Fibroblast of lung (primary cell): Measurements from ENCODE around the gene CYP11A1. TPM values are rescaled to one million over a fixed set of nuclear protein-coding genes. Genes with fewer than 3 reads are reported as not detected.

ENCODE experiments used
- DNase-seq, 2 donors: peaks; one replicate each; pipeline versions ENCODE4 v3.0.0 to v3.0.0-alpha.2; 2010; ENCODE audit warnings: low read depth in 2 of 2
- H2AFZ ChIP-seq: 2 replicates; pipeline ENCODE4 v1.5.1; 2012; ENCODE audit warnings: low read length, control low read depth, inconsistent platforms
- H3K27ac ChIP-seq: 2 replicates; pipeline ENCODE4 v1.5.1; 2011; ENCODE audit warnings: low read length, control low read depth; ENCODE audit not compliant: insufficient read depth
- H3K27me3 ChIP-seq: 2 replicates; pipeline ENCODE4 v1.5.1; 2011; ENCODE audit warnings: mild to moderate bottlenecking, low read length; ENCODE audit not compliant: control insufficient read depth, insufficient read depth
- H3K36me3 ChIP-seq: 2 replicates; pipeline ENCODE4 v1.5.1; 2011; ENCODE audit warnings: low read length; ENCODE audit not compliant: control insufficient read depth, insufficient read depth
- H3K4me1 ChIP-seq: 2 replicates; pipeline ENCODE4 v1.5.1; 2011; ENCODE audit warnings: low read length; ENCODE audit not compliant: control insufficient read depth, insufficient read depth; ENCODE audit errors: extremely low read depth
- H3K4me2 ChIP-seq: 2 replicates; pipeline ENCODE4 v1.5.1; 2011; ENCODE audit warnings: low read length, control low read depth; ENCODE audit not compliant: insufficient read depth; ENCODE audit errors: extremely low read depth
- H3K4me3 ChIP-seq, 4 experiments: fragments of 200-600 bp in 1 of 4; sonication (generic) in 1 of 4; replicated peaks in 1 of 4; 2 replicates each; pipeline ENCODE4 v1.5.1; 2011 to 2016; ENCODE audit warnings: low read length in 4 of 4, low read depth in 3 of 4, mild to moderate bottlenecking in 3 of 4, control low read depth in 2 of 4, inconsistent platforms in 1 of 4, mixed read lengths in 1 of 4; ENCODE audit not compliant: insufficient read depth in 1 of 4; ENCODE audit errors: control extremely low read depth in 1 of 4
- H3K79me2 ChIP-seq: 2 replicates; pipeline ENCODE4 v1.5.1; 2012; ENCODE audit warnings: mild to moderate bottlenecking, low read length, inconsistent platforms; ENCODE audit not compliant: control insufficient read depth, insufficient read depth
- H3K9ac ChIP-seq: 2 replicates; pipeline ENCODE4 v1.5.1; 2011; ENCODE audit warnings: mild to moderate bottlenecking, low read length, control low read depth; ENCODE audit not compliant: insufficient read depth
- H3K9me3 ChIP-seq: 2 replicates; pipeline ENCODE4 v1.5.1; 2012; ENCODE audit warnings: low read depth, low read length; ENCODE audit not compliant: control insufficient read depth, insufficient read depth
- H4K20me1 ChIP-seq: 2 replicates; pipeline ENCODE4 v1.5.1; 2011; ENCODE audit warnings: low read length; ENCODE audit not compliant: control insufficient read depth, insufficient read depth; ENCODE audit errors: extremely low read depth
- CTCF ChIP-seq, 2 donors: IDR thresholded peaks in 1 of 2; conservative IDR thresholded peaks in 1 of 2; 1 replicate in 1 of 2; 2 replicates in 1 of 2; pipeline ENCODE4 v1.5.1; 2011 to 2012; ENCODE audit warnings: low read length in 2 of 2, control low read depth in 1 of 2, inconsistent platforms in 1 of 2, low read depth in 1 of 2, mild to moderate bottlenecking in 1 of 2
- EZH2 ChIP-seq: IDR thresholded peaks from 2 replicates; pipeline ENCODE4 v1.5.1; 2012; ENCODE audit warnings: low read length, control low read depth, mild to moderate bottlenecking; ENCODE audit errors: missing control alignments
- polyA plus RNA-seq, 2 donors: library from polyadenylated mRNA; depleted of rRNA in 1 of 2; stranded (reverse) in 1 of 2; unstranded in 1 of 2; fragments of >200 nt; gene quantifications; 2 replicates each; pipeline ENCODE4 v1.2.1, GENCODE V29; 2011 to 2012; ENCODE audit warnings: missing spikeins in 1 of 2
- total RNA-seq: library from RNA; depleted of rRNA; stranded (reverse); fragments of >200 nt; gene quantifications from 2 replicates; pipeline ENCODE4 v1.2.1, GENCODE V29; 2014

Gene CYP11A1
- total and polyA plus RNA-seq, 2 donors (not counting 1 experiment from before 2014, with no cell fraction given): 0.07 to 0.33 TPM

GRCh38 chr15:74324714-74325113 is 42.7 kb downstream of the CYP11A1 start:
- Histone ChIP-seq H3K27ac (no peak overlapping the region), H3K4me3 (no peak overlapping the region), H3K36me3 (no peaks in the 10 kb centered on the region), H3K79me2 (no peaks in the 10 kb centered on the region), H4K20me1 (no peaks in the 10 kb centered on the region), H3K27me3 (peaks cover 3% of the 10 kb centered on the region), H3K4me2 (no peak overlapping the region), H3K4me1 (no peaks in the 10 kb centered on the region), H2AFZ (no peak overlapping the region), H3K9me3 (no peaks in the 10 kb centered on the region), H3K9ac (no peak overlapping the region)
- no peak for DNase-seq
- no peak for TF ChIP-seq EZH2
- TF ChIP-seq CTCF (conservative IDR thresholded peaks at IDR 0.05 in 1 of 2, IDR thresholded peaks at IDR 0.05 in 1 of 2; ENCODE audit: low read depth in 1 of 2, low read length in 2 of 2): no peak

GRCh38 chr15:74322558-74323180 is 44.8 kb downstream of the CYP11A1 start:
- peaks cover 7% of the 10 kb centered on the region for H3K4me1 ChIP-seq
- no peak overlapping the region for H2AFZ ChIP-seq
- H3K4me3 ChIP-seq: no peak overlapping the region
- no peak overlapping the region for H3K9ac ChIP-seq
- no peak overlapping the region for H3K4me2 ChIP-seq
- no peak overlapping the region for H3K27ac ChIP-seq
- DNase-seq: peak; percentile 40 to 61
- peaks cover 3% of the 10 kb centered on the region for H3K27me3 ChIP-seq
- TF ChIP-seq EZH2 (no peak), CTCF (conservative IDR thresholded peaks at IDR 0.05 in 1 of 2, IDR thresholded peaks at IDR 0.05 in 1 of 2; ENCODE audit: low read depth in 1 of 2, low read length in 2 of 2) (peak; percentile 77 to 92)
- no peaks in the 10 kb centered on the region for H3K9me3 ChIP-seq
- no peaks in the 10 kb centered on the region for H4K20me1 ChIP-seq
- H3K36me3 ChIP-seq: no peaks in the 10 kb centered on the region
- H3K79me2 ChIP-seq: no peaks in the 10 kb centered on the region

- H2AFZ ChIP-seq: no peak overlapping the region
- TF ChIP-seq EZH2 (no peak), CTCF (conservative IDR thresholded peaks at IDR 0.05 in 1 of 2, IDR thresholded peaks at IDR 0.05 in 1 of 2; ENCODE audit: low read depth in 1 of 2, low read length in 2 of 2) (peak; percentile 70 to 84)
- H3K79me2 ChIP-seq: no peaks in the 10 kb centered on the region
- H4K20me1 ChIP-seq: no peaks in the 10 kb centered on the region
- H3K27me3 ChIP-seq: peaks cover 3% of the 10 kb centered on the region
- DNase-seq: peak in 1 of 2 donors; percentile 45
- no peak overlapping the region for H3K4me3 ChIP-seq
- no peak overlapping the region for H3K4me2 ChIP-seq
- no peak overlapping the region for H3K27ac ChIP-seq
- H3K36me3 ChIP-seq: no peaks in the 10 kb centered on the region
- peaks cover 17% of the 10 kb centered on the region for H3K4me1 ChIP-seq
- no peak overlapping the region for H3K9ac ChIP-seq
- H3K9me3 ChIP-seq: no peaks in the 10 kb centered on the region
Observed at GRCh38 chr15:74320352-74321247, 46.8 kb downstream of the CYP11A1 start.
